HG03135 (cell line): ENCODE measurements around the gene PCED1A.
A peak's percentile ranks its signal among the peaks of the same experiment; 100 is the strongest.

Source experiments
- ATAC-seq: cut with Tn5 transposase; IDR thresholded peaks from one replicate; pipeline ENCODE4 v1.9.1; 2021; ENCODE audit warnings: mild to moderate bottlenecking, moderate library complexity; ENCODE audit not compliant: unreplicated experiment

The PCED1A gene

GRCh38 chr20:2867081-2867864 lies 26.8 kb upstream of the PCED1A start:
- ATAC-seq: no peak

DNA sequence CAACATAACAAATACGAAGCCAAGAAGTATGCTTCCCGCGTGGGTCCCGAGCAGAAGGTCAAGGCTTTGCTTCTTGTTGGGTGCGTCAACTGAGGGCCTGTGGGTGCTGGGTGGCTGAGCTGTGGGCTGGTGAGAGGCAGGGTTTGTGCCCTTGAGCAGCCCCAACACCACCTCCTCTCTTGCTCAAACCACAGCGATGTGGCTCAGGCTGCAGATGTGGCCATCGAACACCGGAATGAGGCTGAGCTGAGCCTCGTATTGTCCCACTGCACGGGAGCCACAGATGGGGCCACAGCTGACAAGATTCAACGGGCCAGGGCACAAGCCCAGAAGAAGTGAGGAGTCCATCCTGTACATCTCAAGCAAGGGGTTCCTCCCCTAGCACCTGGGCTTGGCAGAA lies 25.8 kb upstream of the PCED1A start:
- ATAC-seq: no peak

DNA sequence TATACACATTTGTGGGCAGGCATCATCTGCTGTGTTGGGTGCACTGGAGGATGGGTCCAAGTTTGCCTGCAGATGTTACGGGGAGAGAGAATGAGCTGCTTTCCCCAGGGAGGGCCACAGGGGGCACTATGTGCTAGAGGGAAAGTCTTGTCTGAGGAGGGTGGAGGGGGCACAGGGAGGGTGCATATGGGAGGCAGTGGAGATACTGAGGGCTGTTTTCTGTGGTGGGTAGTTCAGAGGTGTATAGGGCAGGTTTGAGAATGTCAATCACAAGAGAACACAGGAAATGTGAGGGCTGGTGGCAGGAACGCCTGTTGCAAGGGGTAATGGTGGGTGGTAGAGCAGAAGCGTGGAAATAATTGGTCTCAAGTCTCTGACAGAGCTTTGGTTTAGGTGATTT lies 25.2 kb upstream of the PCED1A start:
- no peak for ATAC-seq

GRCh38 chr20:2865101-2865500 lies 24.6 kb upstream of the PCED1A start:
- ATAC-seq: no peak

GRCh38 chr20:2864626-2865025 lies 24.2 kb upstream of the PCED1A start:
- no peak for ATAC-seq

- no peak for ATAC-seq
Measured at GRCh38 chr20:2859330-2860121, 19.1 kb upstream of the PCED1A start.

DNA sequence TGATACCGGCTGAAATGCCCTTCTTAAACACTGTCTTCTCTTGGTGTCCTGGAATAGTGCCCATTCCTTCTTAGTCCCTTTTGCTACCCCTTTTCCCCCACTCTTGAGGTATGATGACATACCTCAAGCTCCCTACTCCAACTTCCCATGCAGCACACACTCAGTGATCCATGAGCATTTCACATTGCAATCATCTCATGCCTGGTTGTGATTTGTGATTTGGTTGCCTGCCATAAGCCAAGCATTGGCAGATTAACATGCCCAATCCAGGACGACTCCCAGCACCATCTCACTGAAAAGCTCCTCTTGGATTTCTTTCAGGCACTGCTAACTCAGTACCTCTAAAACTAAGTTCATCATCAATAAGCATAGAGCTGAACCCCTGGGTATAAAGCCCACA lies 18.1 kb upstream of the PCED1A start:
- no peak for ATAC-seq

- no peak for ATAC-seq
Measured at GRCh38 chr20:2851086-2851485, 10.6 kb upstream of the PCED1A start.

DNA sequence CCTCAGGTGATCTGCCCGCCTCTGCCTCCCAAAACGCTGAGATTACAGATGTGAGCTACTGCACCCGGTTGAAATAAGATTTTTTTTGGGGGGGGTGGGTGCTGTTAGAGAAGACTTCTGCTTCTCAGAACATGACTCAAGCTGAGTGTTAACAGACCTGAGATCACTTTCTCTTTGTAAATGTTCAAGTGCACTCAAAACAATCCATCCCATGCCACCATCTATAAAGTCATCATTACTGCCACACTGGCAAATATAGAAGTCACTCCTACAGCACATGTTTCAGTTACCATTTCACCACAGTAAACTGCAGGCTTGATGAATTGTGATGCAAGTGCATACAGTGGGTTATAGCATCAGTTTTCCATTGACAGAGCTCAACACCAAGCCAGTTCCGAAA lies 9.1 kb upstream of the PCED1A start:
- no peak for ATAC-seq

DNA sequence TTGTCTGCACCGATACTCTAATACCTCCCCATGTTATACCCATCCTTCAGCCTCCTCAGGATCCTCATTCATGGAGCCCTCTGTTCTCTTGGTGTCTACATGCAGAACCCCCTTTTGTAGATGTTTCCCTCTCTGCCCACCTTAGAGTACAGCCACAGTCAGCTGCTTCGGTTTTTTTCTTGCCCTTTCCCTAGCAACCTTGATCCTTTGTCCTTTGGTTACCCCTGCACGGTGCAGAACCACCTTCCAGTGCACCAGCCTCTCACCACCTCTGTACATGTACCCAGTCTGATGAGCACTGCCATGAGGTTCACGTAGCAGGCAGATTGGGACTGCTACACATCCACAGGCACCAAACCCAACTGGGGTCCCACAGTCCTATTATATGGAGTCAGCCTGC lies 7.3 kb upstream of the PCED1A start:
- no peak for ATAC-seq

DNA sequence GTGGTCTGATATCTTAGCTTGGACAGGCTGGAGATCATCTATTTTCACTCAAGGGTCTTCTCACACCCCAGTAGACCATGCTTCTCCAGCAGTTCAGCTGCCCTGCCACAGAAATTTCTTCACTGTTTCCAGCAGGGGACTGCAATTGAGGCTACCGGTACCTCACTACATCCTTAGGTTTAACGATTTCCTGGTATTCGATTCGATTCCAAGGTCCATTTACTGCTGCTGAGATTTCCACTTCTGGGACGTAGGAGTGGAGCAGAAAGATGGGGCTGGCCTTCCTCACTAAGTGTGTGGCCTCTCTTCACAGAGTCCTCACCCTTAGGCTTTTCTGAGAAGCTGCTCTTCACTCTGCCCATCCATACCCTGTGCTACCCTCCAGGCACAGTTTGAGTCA lies 6.2 kb upstream of the PCED1A start:
- ATAC-seq: no peak

GRCh38 chr20:2845607-2846006 lies 5.2 kb upstream of the PCED1A start:
- no peak for ATAC-seq

DNA sequence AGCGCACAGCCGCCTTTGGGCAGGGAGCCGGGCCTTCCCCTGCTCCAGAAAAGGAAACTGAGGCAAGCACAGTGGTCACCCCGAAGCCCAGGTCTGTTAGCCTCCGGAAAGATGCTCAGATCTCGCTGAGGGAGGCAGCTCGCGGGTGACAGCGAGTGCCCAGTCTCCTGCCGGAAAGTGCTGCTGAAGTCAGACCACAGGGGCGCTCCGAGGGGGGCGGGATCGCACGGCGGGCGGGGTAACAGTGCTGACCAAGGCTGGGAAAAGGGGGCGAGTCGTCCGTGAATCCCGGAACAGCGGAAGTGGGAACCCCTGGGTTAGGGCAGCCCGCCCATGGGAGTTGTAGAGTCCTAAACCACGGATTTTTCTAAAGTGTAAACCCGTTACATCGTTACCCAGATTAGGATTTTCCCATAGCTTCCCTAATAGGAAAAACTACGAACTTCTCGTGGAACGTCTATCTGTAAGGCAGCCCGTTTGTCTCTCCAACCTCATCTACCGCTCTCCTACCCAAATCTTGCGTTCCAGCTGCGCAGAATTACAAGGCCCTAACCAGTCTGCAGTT lies 594 bp upstream of the PCED1A start:
- ATAC-seq: peak; percentile 24

DNA sequence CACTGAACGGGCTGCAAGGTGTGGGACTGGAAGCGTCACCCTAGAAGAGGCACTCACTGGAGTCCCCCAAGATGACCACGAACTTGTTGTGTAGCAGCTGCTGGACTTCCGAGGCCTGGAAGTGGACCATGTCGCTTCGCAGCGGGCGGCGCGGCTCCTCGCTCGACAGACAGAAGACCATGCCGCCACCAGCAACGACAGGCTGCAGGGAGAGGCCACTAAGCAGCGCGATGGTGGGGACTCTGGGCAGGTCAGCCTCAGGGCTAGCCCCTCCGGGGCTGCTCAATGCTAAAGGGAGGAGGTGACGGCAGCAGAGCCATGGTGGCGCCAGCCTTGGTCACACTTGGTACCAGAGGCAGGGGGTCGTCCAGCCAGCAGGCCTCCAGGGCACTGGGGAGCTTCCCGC lies 720 bp downstream of the PCED1A start:
- ATAC-seq: no peak

GRCh38 chr20:2838847-2839671 lies 1.4 kb downstream of the PCED1A start:
- ATAC-seq: no peak

DNA sequence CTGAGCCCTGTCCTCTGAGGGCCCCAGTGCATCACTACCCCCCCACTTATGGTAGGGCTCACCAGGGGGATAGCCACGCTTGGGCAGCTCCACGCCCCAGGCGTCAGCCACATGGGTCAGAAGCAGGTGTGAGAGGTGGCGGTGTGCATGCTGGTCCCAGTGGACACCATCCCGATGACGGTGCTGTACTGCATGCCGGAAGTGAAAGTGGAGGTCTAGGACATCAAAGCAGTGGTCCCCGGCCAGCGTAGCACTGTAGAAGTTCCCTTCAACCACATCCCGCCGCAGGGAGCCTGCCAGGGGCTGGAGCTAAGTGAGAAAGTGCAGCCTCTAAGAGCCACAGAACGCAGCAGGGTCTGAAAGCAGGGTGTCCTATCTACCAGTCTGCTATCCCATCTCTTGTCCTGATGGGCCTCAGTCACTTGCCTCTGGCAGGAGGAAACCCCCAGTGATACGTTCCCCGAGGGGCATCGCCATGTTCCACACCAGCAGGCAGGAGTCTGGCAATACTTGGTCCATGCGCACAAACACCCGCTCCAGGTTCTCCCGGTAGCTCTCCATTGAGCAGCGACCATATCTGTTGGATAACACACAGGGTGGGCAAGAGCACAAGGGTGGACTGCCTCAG lies 2.2 kb downstream of the PCED1A start:
- no peak for ATAC-seq

DNA sequence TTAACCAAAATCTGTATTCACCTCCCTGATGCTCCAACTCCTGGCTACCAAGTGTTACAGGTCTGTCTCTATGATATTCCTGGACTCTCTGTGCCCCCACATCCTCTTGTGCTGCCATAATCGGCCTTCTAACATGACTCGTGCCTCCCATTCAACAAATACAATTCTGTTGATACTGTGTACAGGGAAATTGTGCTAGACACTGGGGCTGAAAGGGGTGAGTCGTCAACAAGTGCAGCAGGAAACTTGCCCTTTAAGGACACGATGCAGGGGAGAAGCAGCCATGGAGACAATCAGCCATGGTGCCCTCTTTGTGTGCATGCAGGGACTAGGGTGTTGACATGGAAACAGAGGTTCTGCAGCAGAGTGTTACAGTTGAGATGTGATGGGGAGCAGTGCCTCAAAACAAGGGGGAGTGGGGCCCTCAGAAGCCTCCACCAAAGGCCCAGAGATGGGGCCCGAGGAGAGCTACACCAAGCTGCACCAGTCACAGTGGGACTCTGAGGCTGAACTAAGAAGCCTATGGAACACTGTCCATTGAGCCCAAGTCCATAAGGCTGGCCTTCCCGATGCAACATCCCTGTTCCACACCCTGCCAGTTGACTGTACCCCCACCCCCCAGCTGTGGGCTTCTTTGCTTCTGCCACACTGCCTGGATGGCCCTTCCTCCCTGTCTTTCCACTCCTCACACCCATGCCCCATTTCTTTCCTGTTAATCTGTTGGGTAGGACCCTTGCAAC lies 3.1 kb downstream of the PCED1A start:
- ATAC-seq: no peak

GRCh38 chr20:2836035-2836434 lies 4.4 kb downstream of the PCED1A start:
- ATAC-seq: no peak

DNA sequence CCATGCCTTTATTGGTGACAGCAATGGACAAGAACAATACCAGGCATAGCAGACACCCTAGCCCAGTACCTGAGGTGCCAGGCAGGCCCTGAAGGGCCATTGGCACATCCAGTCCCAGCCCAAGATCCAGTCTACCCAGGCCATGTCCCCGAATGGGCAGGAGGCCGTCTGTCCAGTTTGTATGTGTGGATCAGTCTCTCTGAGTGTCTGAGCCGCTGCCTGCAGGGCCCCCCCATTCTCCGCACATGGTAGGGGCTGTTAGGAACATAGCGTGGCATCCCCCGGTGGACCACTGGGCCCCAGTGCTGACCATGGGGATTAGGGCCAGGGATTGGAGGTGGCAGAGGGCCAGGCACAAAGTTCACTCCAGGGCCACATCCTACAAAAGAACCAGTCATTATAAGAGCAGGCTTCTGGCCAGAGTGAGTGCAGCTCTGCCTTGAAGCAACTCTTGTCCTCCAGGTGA lies 5.1 kb downstream of the PCED1A start:
- ATAC-seq: no peak
